ENCODE results near the gene APLNR. TPM values are rescaled to one million over a fixed set of nuclear protein-coding genes. Genes with fewer than 3 reads are reported as not detected.

Gene APLNR
- total RNA-seq, 2 donors from 2014 or later = 3.7 to 4.2 TPM

DNA sequence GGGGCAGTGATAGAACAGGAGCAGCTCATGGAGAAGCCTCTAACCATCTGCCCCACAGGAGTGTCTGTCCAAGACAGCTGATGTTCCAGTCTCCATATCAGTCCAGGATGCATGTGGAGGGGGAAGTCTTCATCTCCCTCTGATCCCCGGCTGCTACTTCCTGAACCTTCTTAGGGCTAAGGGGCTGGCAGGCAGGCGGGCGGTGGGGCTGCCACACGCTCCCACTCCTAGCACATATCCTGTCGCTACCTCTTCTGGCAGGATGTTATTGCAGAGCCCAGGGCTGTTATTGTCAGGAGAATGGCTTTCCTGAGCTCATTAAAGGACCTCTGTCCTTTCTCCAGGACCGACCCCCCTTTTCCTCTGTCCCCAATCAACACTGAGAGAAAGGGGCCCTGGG lies 29.9 kb downstream of the APLNR start:
- no peaks in the 10 kb centered on the region for H3K36me3 Mint-ChIP-seq (ENCODE audit: low read depth)
- no peak for DNase-seq
- 94 to 100% methylated on average over 1 to 6 of the region's 6 CpGs for WGBS, 2 experiments (ENCODE audit: insufficient coverage in 1 of 2, insufficient read length in 1 of 2)
- H3K9me3 Mint-ChIP-seq = no peaks in the 10 kb centered on the region
- Histone ChIP-seq H3K27ac (ENCODE audit: low read depth, low read length) (no peak overlapping the region), H3K36me3 (ENCODE audit: control insufficient read depth, insufficient read depth, low read length) (no peaks in the 10 kb centered on the region), H3K9ac (ENCODE audit: extremely low read depth, low read length, poor library complexity, severe bottlenecking) (no peak overlapping the region), H3K27me3 (ENCODE audit: control insufficient read depth, insufficient read depth, low read length, poor library complexity, severe bottlenecking) (no peaks in the 10 kb centered on the region), H3K4me1 (ENCODE audit: control insufficient read depth, insufficient read depth, low read length) (peaks cover 5% of the 10 kb centered on the region), H3K9me3 (ENCODE audit: control insufficient read depth, low read length) (peaks cover 3% of the 10 kb centered on the region), H3K4me3 (ENCODE audit: low read length) (no peak overlapping the region)
- peaks cover 22% of the 10 kb centered on the region for H3K4me1 Mint-ChIP-seq
- no peak overlapping the region for H3K27ac Mint-ChIP-seq
- H3K4me3 Mint-ChIP-seq = no peak overlapping the region
- TF ChIP-seq, protein P1, sequence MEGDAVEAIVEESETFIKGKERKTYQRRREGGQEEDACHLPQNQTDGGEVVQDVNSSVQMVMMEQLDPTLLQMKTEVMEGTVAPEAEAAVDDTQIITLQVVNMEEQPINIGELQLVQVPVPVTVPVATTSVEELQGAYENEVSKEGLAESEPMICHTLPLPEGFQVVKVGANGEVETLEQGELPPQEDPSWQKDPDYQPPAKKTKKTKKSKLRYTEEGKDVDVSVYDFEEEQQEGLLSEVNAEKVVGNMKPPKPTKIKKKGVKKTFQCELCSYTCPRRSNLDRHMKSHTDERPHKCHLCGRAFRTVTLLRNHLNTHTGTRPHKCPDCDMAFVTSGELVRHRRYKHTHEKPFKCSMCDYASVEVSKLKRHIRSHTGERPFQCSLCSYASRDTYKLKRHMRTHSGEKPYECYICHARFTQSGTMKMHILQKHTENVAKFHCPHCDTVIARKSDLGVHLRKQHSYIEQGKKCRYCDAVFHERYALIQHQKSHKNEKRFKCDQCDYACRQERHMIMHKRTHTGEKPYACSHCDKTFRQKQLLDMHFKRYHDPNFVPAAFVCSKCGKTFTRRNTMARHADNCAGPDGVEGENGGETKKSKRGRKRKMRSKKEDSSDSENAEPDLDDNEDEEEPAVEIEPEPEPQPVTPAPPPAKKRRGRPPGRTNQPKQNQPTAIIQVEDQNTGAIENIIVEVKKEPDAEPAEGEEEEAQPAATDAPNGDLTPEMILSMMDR (conservative IDR thresholded peaks at IDR 0.05) = no peak
- H3K27me3 Mint-ChIP-seq (ENCODE audit: insufficient read depth) = no peaks in the 10 kb centered on the region

DNA sequence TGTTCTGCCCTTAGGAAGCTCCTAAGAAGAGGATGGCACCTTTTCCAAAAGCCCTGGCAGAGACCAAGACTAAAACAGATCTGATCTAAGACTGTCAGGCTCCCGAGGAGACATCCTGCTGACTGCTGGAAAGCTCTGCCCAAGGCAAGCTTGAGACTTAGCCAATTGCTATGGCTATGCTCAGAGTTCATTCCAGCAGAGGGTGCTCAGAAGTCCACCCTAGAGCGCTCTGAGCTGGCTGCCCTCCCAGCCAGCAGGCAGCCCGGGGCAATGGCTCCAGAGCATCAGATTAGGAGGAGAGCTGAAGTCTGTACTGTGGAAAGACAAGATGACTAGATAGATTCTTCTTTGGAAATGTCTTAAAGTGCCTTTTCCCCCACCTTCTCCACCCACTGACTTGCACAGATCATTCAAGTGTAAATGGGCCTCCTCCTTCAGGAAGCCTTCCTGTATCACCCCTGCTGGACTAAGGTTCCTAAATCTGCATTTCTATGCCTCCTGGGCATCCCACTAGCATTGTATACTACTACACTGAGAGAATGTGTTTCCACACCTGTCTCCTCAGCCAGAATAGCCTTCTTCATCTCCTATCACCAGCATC lies 31.9 kb downstream of the APLNR start:
- peak; percentile 76 for DNase-seq

DNA sequence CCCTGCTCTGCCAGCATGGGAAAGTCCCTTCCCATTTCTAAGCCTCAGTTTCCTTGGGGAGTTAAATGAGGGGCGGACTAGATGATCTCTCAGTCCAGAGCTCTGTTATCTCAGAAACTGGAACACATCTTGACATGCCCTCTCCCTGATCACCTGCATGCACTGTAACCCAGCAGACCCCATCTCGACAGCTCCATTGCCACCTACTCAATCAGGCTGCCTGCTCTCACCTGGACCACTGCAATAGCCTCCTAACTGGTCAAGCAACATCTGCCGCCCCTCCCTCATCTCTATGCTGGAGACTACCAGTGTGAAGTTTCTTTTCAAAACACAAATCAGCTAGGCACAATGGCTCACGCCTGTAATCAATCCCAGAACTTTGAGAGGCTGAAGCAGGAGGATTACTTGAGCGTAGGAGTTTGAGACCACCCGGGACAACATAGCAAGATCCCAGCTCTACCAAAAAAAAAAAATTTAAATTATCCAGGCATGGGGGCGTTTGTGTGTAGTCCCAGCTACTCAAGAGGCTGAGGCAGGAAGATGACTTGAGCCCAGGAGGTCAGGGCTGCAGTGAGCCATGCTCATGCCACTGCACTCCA lies 33.1 kb downstream of the APLNR start:
- peaks cover 5% of the 10 kb centered on the region for H3K4me1 ChIP-seq (ENCODE audit: control insufficient read depth, insufficient read depth, low read length)
- H3K36me3 ChIP-seq (ENCODE audit: control insufficient read depth, insufficient read depth, low read length) = no peaks in the 10 kb centered on the region
- no peak overlapping the region for H3K4me3 ChIP-seq (ENCODE audit: low read length)
- Mint-ChIP-seq H3K4me1 (peaks cover 11% of the 10 kb centered on the region), H3K27me3 (ENCODE audit: insufficient read depth) (no peaks in the 10 kb centered on the region), H3K36me3 (ENCODE audit: low read depth) (no peaks in the 10 kb centered on the region), H3K9me3 (no peaks in the 10 kb centered on the region), H3K27ac (no peak overlapping the region), H3K4me3 (no peak overlapping the region)
- WGBS, 2 experiments (ENCODE audit: insufficient coverage in 1 of 2, insufficient read length in 1 of 2) = 94% methylated on average over 6 to 7 of the region's 7 CpGs
- H3K9ac ChIP-seq (ENCODE audit: extremely low read depth, low read length, poor library complexity, severe bottlenecking) = no peak overlapping the region
- TF ChIP-seq, protein P1 (conservative IDR thresholded peaks at IDR 0.05) = no peak
- no peak for DNase-seq
- H3K27me3 ChIP-seq (ENCODE audit: control insufficient read depth, insufficient read depth, low read length, poor library complexity, severe bottlenecking) = no peaks in the 10 kb centered on the region
- no peaks in the 10 kb centered on the region for H3K9me3 ChIP-seq (ENCODE audit: control insufficient read depth, low read length)
- no peak overlapping the region for H3K27ac ChIP-seq (ENCODE audit: low read depth, low read length)

More for the DNA sequence above, 31.9 kb downstream of the APLNR start:
- H3K4me1 Mint-ChIP-seq = peaks cover 11% of the 10 kb centered on the region
- no peaks in the 10 kb centered on the region for H3K9me3 Mint-ChIP-seq
- no peaks in the 10 kb centered on the region for H3K36me3 Mint-ChIP-seq (ENCODE audit: low read depth)
- no peak overlapping the region for H3K4me3 Mint-ChIP-seq
- no peaks in the 10 kb centered on the region for H3K27me3 Mint-ChIP-seq (ENCODE audit: insufficient read depth)
- 47 to 48% methylated on average over 3 of the region's 3 CpGs for WGBS, 2 experiments (ENCODE audit: insufficient coverage in 1 of 2, insufficient read length in 1 of 2)
- TF ChIP-seq, protein P1 (conservative IDR thresholded peaks at IDR 0.05) = peak; percentile 56
- no peak overlapping the region for H3K27ac Mint-ChIP-seq
- Histone ChIP-seq H3K27ac (ENCODE audit: low read depth, low read length) (no peak overlapping the region), H3K9me3 (ENCODE audit: control insufficient read depth, low read length) (no peaks in the 10 kb centered on the region), H3K27me3 (ENCODE audit: control insufficient read depth, insufficient read depth, low read length, poor library complexity, severe bottlenecking) (no peaks in the 10 kb centered on the region), H3K36me3 (ENCODE audit: control insufficient read depth, insufficient read depth, low read length) (no peaks in the 10 kb centered on the region), H3K9ac (ENCODE audit: extremely low read depth, low read length, poor library complexity, severe bottlenecking) (no peak overlapping the region), H3K4me3 (ENCODE audit: low read length) (no peak overlapping the region), H3K4me1 (ENCODE audit: control insufficient read depth, insufficient read depth, low read length) (peaks cover 5% of the 10 kb centered on the region)

Measured in endodermal cell (in vitro differentiated cells).